ENCODE measurements around the gene LRFN4.

DNA sequence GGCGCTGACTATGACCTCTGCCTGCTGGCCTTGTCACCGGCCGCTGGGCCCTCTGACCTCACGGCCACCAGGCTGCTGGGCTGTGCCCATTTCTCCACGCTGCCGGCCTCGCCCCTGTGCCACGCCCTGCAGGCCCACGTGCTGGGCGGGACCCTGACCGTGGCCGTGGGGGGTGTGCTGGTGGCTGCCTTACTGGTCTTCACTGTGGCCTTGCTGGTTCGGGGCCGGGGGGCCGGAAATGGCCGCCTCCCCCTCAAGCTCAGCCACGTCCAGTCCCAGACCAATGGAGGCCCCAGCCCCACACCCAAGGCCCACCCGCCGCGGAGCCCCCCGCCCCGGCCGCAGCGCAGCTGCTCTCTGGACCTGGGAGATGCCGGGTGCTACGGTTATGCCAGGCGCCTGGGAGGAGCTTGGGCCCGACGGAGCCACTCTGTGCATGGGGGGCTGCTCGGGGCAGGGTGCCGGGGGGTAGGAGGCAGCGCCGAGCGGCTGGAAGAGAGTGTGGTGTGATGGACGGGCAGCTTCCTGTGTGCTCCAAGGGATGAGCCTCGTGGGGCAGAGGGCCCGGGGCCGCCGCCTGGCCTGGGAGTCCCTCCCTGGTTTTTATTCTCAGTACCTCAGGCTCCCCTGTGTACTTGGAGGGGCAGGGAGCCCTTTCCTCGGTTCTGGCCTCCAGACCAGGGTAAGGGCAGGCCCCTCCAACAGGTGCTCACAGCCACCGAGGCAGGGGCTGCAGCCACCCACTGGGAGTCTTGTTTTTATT lies 3.0 kb downstream of the LRFN4 start:
- no peak for TF ChIP-seq TCF7 (CRISPR knock-in tag; IDR thresholded peaks at IDR 0.05; ENCODE audit: low read depth)
- TF ChIP-seq, protein P1, sequence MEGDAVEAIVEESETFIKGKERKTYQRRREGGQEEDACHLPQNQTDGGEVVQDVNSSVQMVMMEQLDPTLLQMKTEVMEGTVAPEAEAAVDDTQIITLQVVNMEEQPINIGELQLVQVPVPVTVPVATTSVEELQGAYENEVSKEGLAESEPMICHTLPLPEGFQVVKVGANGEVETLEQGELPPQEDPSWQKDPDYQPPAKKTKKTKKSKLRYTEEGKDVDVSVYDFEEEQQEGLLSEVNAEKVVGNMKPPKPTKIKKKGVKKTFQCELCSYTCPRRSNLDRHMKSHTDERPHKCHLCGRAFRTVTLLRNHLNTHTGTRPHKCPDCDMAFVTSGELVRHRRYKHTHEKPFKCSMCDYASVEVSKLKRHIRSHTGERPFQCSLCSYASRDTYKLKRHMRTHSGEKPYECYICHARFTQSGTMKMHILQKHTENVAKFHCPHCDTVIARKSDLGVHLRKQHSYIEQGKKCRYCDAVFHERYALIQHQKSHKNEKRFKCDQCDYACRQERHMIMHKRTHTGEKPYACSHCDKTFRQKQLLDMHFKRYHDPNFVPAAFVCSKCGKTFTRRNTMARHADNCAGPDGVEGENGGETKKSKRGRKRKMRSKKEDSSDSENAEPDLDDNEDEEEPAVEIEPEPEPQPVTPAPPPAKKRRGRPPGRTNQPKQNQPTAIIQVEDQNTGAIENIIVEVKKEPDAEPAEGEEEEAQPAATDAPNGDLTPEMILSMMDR (IDR thresholded peaks at IDR 0.05), result no peak
- TF ChIP-seq PRRX2 (CRISPR knock-in tag; IDR thresholded peaks at IDR 0.05), result no peak
- TF ChIP-seq, protein P2, sequence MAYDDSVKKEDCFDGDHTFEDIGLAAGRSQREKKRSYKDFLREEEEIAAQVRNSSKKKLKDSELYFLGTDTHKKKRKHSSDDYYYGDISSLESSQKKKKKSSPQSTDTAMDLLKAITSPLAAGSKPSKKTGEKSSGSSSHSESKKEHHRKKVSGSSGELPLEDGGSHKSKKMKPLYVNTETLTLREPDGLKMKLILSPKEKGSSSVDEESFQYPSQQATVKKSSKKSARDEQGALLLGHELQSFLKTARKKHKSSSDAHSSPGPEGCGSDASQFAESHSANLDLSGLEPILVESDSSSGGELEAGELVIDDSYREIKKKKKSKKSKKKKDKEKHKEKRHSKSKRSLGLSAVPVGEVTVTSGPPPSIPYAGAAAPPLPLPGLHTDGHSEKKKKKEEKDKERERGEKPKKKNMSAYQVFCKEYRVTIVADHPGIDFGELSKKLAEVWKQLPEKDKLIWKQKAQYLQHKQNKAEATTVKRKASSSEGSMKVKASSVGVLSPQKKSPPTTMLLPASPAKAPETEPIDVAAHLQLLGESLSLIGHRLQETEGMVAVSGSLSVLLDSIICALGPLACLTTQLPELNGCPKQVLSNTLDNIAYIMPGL (CRISPR knock-in tag; IDR thresholded peaks at IDR 0.05), result no peak
- TF ChIP-seq SP1 (CRISPR knock-in tag; conservative IDR thresholded peaks at IDR 0.05), result no peak
- TF ChIP-seq NFE2L1 (CRISPR knock-in tag; IDR thresholded peaks at IDR 0.05), result no peak
- TF ChIP-seq, protein P3, sequence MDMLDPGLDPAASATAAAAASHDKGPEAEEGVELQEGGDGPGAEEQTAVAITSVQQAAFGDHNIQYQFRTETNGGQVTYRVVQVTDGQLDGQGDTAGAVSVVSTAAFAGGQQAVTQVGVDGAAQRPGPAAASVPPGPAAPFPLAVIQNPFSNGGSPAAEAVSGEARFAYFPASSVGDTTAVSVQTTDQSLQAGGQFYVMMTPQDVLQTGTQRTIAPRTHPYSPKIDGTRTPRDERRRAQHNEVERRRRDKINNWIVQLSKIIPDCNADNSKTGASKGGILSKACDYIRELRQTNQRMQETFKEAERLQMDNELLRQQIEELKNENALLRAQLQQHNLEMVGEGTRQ (CRISPR knock-in tag; IDR thresholded peaks at IDR 0.05), result no peak

Measured in WTC11 (cell line).